ENCODE data around the gene CINP. TPM values are rescaled to one million over a fixed set of nuclear protein-coding genes. Genes with fewer than 3 reads are reported as not detected.
"Not testable (repeated sequence)": the region's sequence is repeated elsewhere in the genome, so short reads cannot be mapped to it uniquely, and the experiment has no call there.

The CINP gene
- total RNA-seq, 1 donor: 24.5 TPM

GRCh38 chr14:102356280-102356679 lies 6.4 kb downstream of the CINP start:
- no peak for DNase-seq (ENCODE audit: low read depth in 2 of 3, low spot score in 2 of 3)

GRCh38 chr14:102353126-102353619 lies 9.5 kb downstream of the CINP start:
- no peak for DNase-seq (ENCODE audit: low read depth in 2 of 3, low spot score in 2 of 3)

GRCh38 chr14:102352213-102352612 lies 10.5 kb downstream of the CINP start:
- DNase-seq (ENCODE audit: low read depth in 2 of 3, low spot score in 2 of 3): no peak

GRCh38 chr14:102351593-102351992 lies 11.1 kb downstream of the CINP start:
- not testable (repeated sequence) for DNase-seq (ENCODE audit: low read depth in 2 of 3, low spot score in 2 of 3)

GRCh38 chr14:102351023-102351422 lies 11.7 kb downstream of the CINP start:
- no peak for DNase-seq (ENCODE audit: low read depth in 2 of 3, low spot score in 2 of 3)

- no peak for DNase-seq (ENCODE audit: low read depth in 2 of 3, low spot score in 2 of 3)
Measured at GRCh38 chr14:102348376-102348775, 14.3 kb downstream of the CINP start.

GRCh38 chr14:102346645-102347044 lies 16.0 kb downstream of the CINP start:
- no peak for DNase-seq (ENCODE audit: low read depth in 2 of 3, low spot score in 2 of 3)

GRCh38 chr14:102345232-102345631 lies 17.5 kb downstream of the CINP start:
- DNase-seq (ENCODE audit: low read depth in 2 of 3, low spot score in 2 of 3): no peak

- no peak for DNase-seq (ENCODE audit: low read depth in 2 of 3, low spot score in 2 of 3)
Measured at GRCh38 chr14:102344485-102344884, 18.2 kb downstream of the CINP start.

GRCh38 chr14:102344084-102344483 lies 18.6 kb downstream of the CINP start:
- DNase-seq (ENCODE audit: low read depth in 2 of 3, low spot score in 2 of 3): no peak

- DNase-seq (ENCODE audit: low read depth in 2 of 3, low spot score in 2 of 3): no peak
Measured at GRCh38 chr14:102342238-102342637, 20.5 kb downstream of the CINP start.

GRCh38 chr14:102341566-102341965 lies 21.1 kb downstream of the CINP start:
- no peak for DNase-seq (ENCODE audit: low read depth in 2 of 3, low spot score in 2 of 3)

- no peak for DNase-seq (ENCODE audit: low read depth in 2 of 3, low spot score in 2 of 3)
Measured at GRCh38 chr14:102338724-102339123, 24.0 kb downstream of the CINP start.

GRCh38 chr14:102335163-102335562 lies 27.5 kb downstream of the CINP start:
- DNase-seq (ENCODE audit: low read depth in 2 of 3, low spot score in 2 of 3): no peak

GRCh38 chr14:102333795-102334705 lies 28.6 kb downstream of the CINP start:
- no peak for DNase-seq (ENCODE audit: low read depth in 2 of 3, low spot score in 2 of 3)

- no peak for DNase-seq (ENCODE audit: low read depth in 2 of 3, low spot score in 2 of 3)
Measured at GRCh38 chr14:102333390-102333789, 29.3 kb downstream of the CINP start.

- DNase-seq (ENCODE audit: low read depth in 2 of 3, low spot score in 2 of 3): no peak
Measured at GRCh38 chr14:102330806-102331205, 31.9 kb downstream of the CINP start.

- DNase-seq (ENCODE audit: low read depth in 2 of 3, low spot score in 2 of 3): not testable (repeated sequence)
Measured at GRCh38 chr14:102329381-102329780, 33.3 kb downstream of the CINP start.

GRCh38 chr14:102326583-102326982 lies 36.1 kb downstream of the CINP start:
- DNase-seq (ENCODE audit: low read depth in 2 of 3, low spot score in 2 of 3): no peak

GRCh38 chr14:102325791-102326345 lies 36.8 kb downstream of the CINP start:
- no peak for DNase-seq (ENCODE audit: low read depth in 2 of 3, low spot score in 2 of 3)

- DNase-seq (ENCODE audit: low read depth in 2 of 3, low spot score in 2 of 3): peak in 2 of 3 donors; percentile 69 to 82
Measured at GRCh38 chr14:102323102-102323501, 39.6 kb downstream of the CINP start.
